Measurements from ENCODE around the gene MPZL3. TPM values are rescaled to one million over a fixed set of nuclear protein-coding genes. Genes with fewer than 3 reads are reported as not detected.
A peak's percentile ranks its signal among the peaks of the same experiment; 100 is the strongest.
"Not testable (repeated sequence)": the region's sequence is repeated elsewhere in the genome, so short reads cannot be mapped to it uniquely, and the experiment has no call there.

MPZL3 gene
- total RNA-seq, 1 donor from 2014 or later = not detected

- no peak for DNase-seq (ENCODE audit: low read depth)
Observed at GRCh38 chr11:118212781-118213191, 39.4 kb downstream of the MPZL3 start.

- DNase-seq (ENCODE audit: low read depth) = no peak
Observed at GRCh38 chr11:118212131-118212725, 39.9 kb downstream of the MPZL3 start.

GRCh38 chr11:118211006-118211405 lies 41.2 kb downstream of the MPZL3 start:
- DNase-seq (ENCODE audit: low read depth) = peak; percentile 59

- DNase-seq (ENCODE audit: low read depth) = no peak
Observed at GRCh38 chr11:118210323-118210722, 41.8 kb downstream of the MPZL3 start.

GRCh38 chr11:118209033-118209432 lies 43.1 kb downstream of the MPZL3 start:
- DNase-seq (ENCODE audit: low read depth) = no peak

GRCh38 chr11:118207079-118207478 lies 45.1 kb downstream of the MPZL3 start:
- no peak for DNase-seq (ENCODE audit: low read depth)

- DNase-seq (ENCODE audit: low read depth) = no peak
Observed at GRCh38 chr11:118206391-118207031, 45.7 kb downstream of the MPZL3 start.

- DNase-seq (ENCODE audit: low read depth) = no peak
Observed at GRCh38 chr11:118205606-118206378, 46.4 kb downstream of the MPZL3 start.

GRCh38 chr11:118202599-118203422 lies 49.4 kb downstream of the MPZL3 start:
- no peak for DNase-seq (ENCODE audit: low read depth)

GRCh38 chr11:118201966-118202365 lies 50.2 kb downstream of the MPZL3 start:
- DNase-seq (ENCODE audit: low read depth) = no peak

GRCh38 chr11:118200901-118201680 lies 51.1 kb downstream of the MPZL3 start:
- no peak for DNase-seq (ENCODE audit: low read depth)

GRCh38 chr11:118200497-118200896 lies 51.7 kb downstream of the MPZL3 start:
- no peak for DNase-seq (ENCODE audit: low read depth)

- DNase-seq (ENCODE audit: low read depth) = no peak
Observed at GRCh38 chr11:118199135-118199534, 53.0 kb downstream of the MPZL3 start.

- DNase-seq (ENCODE audit: low read depth) = peak; percentile 59
Observed at GRCh38 chr11:118198370-118198769, 53.8 kb downstream of the MPZL3 start.

- peak; percentile 79 for DNase-seq (ENCODE audit: low read depth)
Observed at GRCh38 chr11:118194835-118195627, 57.1 kb downstream of the MPZL3 start.

- no peak for DNase-seq (ENCODE audit: low read depth)
Observed at GRCh38 chr11:118193910-118194566, 58.1 kb downstream of the MPZL3 start.

- not testable (repeated sequence) for DNase-seq (ENCODE audit: low read depth)
Observed at GRCh38 chr11:118192817-118193216, 59.3 kb downstream of the MPZL3 start.

- DNase-seq (ENCODE audit: low read depth) = not testable (repeated sequence)
Observed at GRCh38 chr11:118190942-118191506, 61.1 kb downstream of the MPZL3 start.

Data from myocyte (in vitro differentiated cells).